Loucy (cell line): ENCODE measurements around the gene TMEM45B.

Experiments
- CTCF ChIP-seq: fragments of 200-600 bp; sonication (generic); conservative IDR thresholded peaks from 2 replicates; pipeline ENCODE4 v1.5.1; 2014; ENCODE audit warnings: mild to moderate bottlenecking, antibody characterized with exemption, low read length
- EZH2phosphoT487 ChIP-seq: fragments of 200-600 bp; IDR thresholded peaks from 2 replicates; pipeline ENCODE4 v1.6.1; 2018; ENCODE audit warnings: antibody characterized with exemption, mild to moderate bottlenecking, moderate library complexity, borderline replicate concordance

- TF ChIP-seq CTCF = no peak
- no peak for TF ChIP-seq EZH2phosphoT487
These were observed 39.4 kb downstream of the TMEM45B start for GRCh38 chr11:129855086-129855485.
